Measurements from ENCODE around the gene ZNF683. TPM values are rescaled to one million over a fixed set of nuclear protein-coding genes. Genes with fewer than 3 reads are reported as not detected.

The ZNF683 gene
- total and polyA plus RNA-seq, 9 of the 15 experiments (the other 6 are each of a cell fraction or from before 2014, with no cell fraction given) = not detected

GRCh38 chr1:26317612-26318337, 54.8 kb downstream of the ZNF683 start, which contains the start of gene CD52 (continued):
- TF ChIP-seq POLR2G (IDR thresholded peaks at IDR 0.05; ENCODE audit: low read depth, low read length) (0 out of 2 replicates have a peak, but pooled peaks have one; percentile 16), POLR2B (IDR thresholded peaks at IDR 0.05; ENCODE audit: low read depth, partially characterized antibody) (peak; percentile 35), ZNF134 (CRISPR knock-in tag; conservative IDR thresholded peaks at IDR 0.05) (no peak), EP400 (IDR thresholded peaks at IDR 0.05) (peak; percentile 1; the same call in 1 of the 2 replicates), ZFX (CRISPR knock-in tag; IDR thresholded peaks at IDR 0.05) (peak; percentile 84), OTX1 (CRISPR knock-in tag; IDR thresholded peaks at IDR 0.05) (no peak), ZFP36 (IDR thresholded peaks at IDR 0.05; ENCODE audit: low read depth, low read length, partially characterized antibody) (peak; percentile 24), ZNF639 (CRISPR knock-in tag; conservative IDR thresholded peaks at IDR 0.05 in 1 of 2, IDR thresholded peaks at IDR 0.05 in 1 of 2) (0 out of 4 replicates have a peak, but pooled peaks of 1 of the 2 experiments have one; percentile 30), ELF4 (CRISPR knock-in tag; IDR thresholded peaks at IDR 0.05) (0 out of 2 replicates have a peak, but pooled peaks have one; percentile 71), BCOR (IDR thresholded peaks at IDR 0.05) (0 out of 2 replicates have a peak, but pooled peaks have one; percentile 14), RHOXF2B (CRISPR knock-in tag; conservative IDR thresholded peaks at IDR 0.05) (no peak), ZNF766 (CRISPR knock-in tag; conservative IDR thresholded peaks at IDR 0.05) (0 out of 2 replicates have a peak, but pooled peaks have one; percentile 25), EP300 (IDR thresholded peaks at IDR 0.05; ENCODE audit: low read length) (peak; percentile 37), U2AF2 (optimal IDR thresholded peaks at IDR 0.05; ENCODE audit: low read depth, low read length) (no peak), ID3 (CRISPR knock-in tag; IDR thresholded peaks at IDR 0.05) (no peak), ID3 (tag; IDR thresholded peaks at IDR 0.05) (peak; percentile 46; the same call in 1 of the 2 replicates), JUND (IDR thresholded peaks at IDR 0.05; ENCODE audit: borderline replicate concordance, low read depth, low read length) (peak; percentile 46; the same call in 1 of the 2 replicates), JUND (tag; IDR thresholded peaks at IDR 0.05; ENCODE audit: borderline replicate concordance, low read depth, low read length) (no peak; the same call in 2 of the 3 replicates), POLR2A (conservative IDR thresholded peaks at IDR 0.05) (peak; percentile 52), MTA3 (IDR thresholded peaks at IDR 0.05; ENCODE audit: borderline replicate concordance) (no peak), ZNF263 (CRISPR knock-in tag; IDR thresholded peaks at IDR 0.05; ENCODE audit: borderline replicate concordance) (0 out of 2 replicates have a peak, but pooled peaks have one; percentile 36), ZC3H8 (IDR thresholded peaks at IDR 0.05) (no peak), FOXK2 (conservative IDR thresholded peaks at IDR 0.05 in 1 of 2, IDR thresholded peaks at IDR 0.05 in 1 of 2; ENCODE audit: low read depth in 2 of 2) (0 out of 4 replicates have a peak, but pooled peaks of 1 of the 2 experiments have one; percentile 14)
- TF ChIP-seq, protein P1, sequence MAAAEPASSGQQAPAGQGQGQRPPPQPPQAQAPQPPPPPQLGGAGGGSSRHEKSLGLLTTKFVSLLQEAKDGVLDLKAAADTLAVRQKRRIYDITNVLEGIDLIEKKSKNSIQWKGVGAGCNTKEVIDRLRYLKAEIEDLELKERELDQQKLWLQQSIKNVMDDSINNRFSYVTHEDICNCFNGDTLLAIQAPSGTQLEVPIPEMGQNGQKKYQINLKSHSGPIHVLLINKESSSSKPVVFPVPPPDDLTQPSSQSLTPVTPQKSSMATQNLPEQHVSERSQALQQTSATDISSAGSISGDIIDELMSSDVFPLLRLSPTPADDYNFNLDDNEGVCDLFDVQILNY (CRISPR knock-in tag; IDR thresholded peaks at IDR 0.05) = no peak
- TF ChIP-seq, protein P2, sequence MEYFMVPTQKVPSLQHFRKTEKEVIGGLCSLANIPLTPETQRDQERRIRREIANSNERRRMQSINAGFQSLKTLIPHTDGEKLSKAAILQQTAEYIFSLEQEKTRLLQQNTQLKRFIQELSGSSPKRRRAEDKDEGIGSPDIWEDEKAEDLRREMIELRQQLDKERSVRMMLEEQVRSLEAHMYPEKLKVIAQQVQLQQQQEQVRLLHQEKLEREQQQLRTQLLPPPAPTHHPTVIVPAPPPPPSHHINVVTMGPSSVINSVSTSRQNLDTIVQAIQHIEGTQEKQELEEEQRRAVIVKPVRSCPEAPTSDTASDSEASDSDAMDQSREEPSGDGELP (CRISPR knock-in tag; IDR thresholded peaks at IDR 0.05; ENCODE audit: borderline replicate concordance) = peak; percentile 30; the same call in 1 of the 2 replicates
